Neural progenitor cell (in vitro differentiated cells): ENCODE results near the gene PLA2G2A. TPM values are rescaled to one million over a fixed set of nuclear protein-coding genes. Genes with fewer than 3 reads are reported as not detected.

Experiments used
- DNase-seq: peaks from one replicate; pipeline ENCODE4 v3.0.0-alpha.2; 2016; ENCODE audit warnings: low spot score
- H2AFZ ChIP-seq: fragments of 200-600 bp; sonication (generic); replicated peaks from 2 replicates; pipeline ENCODE4 v1.6.1; 2016; ENCODE audit warnings: antibody characterized with exemption
- H3F3A ChIP-seq: fragments of 200-600 bp; sonication (generic); 2 replicates; pipeline ENCODE4 v1.6.1; 2016; ENCODE audit warnings: antibody characterized with exemption, low read depth
- H3K27ac ChIP-seq: fragments of 200-600 bp; sonication (generic); 2 replicates; pipeline ENCODE4 v1.5.1; 2016; ENCODE audit warnings: mild to moderate bottlenecking
- H3K27me3 ChIP-seq: fragments of 200-600 bp; sonication (generic); 2 replicates; pipeline ENCODE4 v1.6.1; 2016; ENCODE audit warnings: mild to moderate bottlenecking, moderate library complexity
- H3K36me3 ChIP-seq: fragments of 200-600 bp; sonication (generic); 2 replicates; pipeline ENCODE4 v1.5.1; 2016
- H3K4me1 ChIP-seq: fragments of 200-600 bp; sonication (generic); 2 replicates; pipeline ENCODE4 v1.6.1; 2016; ENCODE audit warnings: mixed run types
- H3K4me2 ChIP-seq: fragments of 200-600 bp; sonication (generic); 2 replicates; pipeline ENCODE4 v1.6.1; 2016
- H3K4me3 ChIP-seq: fragments of 200-600 bp; sonication (generic); 2 replicates; pipeline ENCODE4 v1.5.1; 2016
- H3K79me2 ChIP-seq: fragments of 200-600 bp; sonication (generic); 2 replicates; pipeline ENCODE4 v1.6.1; 2016; ENCODE audit warnings: low read depth
- H3K9ac ChIP-seq: fragments of 200-600 bp; sonication (generic); 2 replicates; pipeline ENCODE4 v1.6.1; 2016
- H3K9me3 ChIP-seq: fragments of 200-600 bp; sonication (generic); 2 replicates; pipeline ENCODE4 v1.5.1; 2016; ENCODE audit warnings: low read depth
- H4K20me1 ChIP-seq: fragments of 200-600 bp; sonication (generic); 2 replicates; pipeline ENCODE4 v1.6.1; 2016; ENCODE audit warnings: low read depth
- H3K27ac Mint-ChIP-seq: 3 replicates; pipeline ENCODE4 v1.8.0; 2021; ENCODE audit warnings: mixed read lengths
- H3K27me3 Mint-ChIP-seq: 2 replicates; pipeline ENCODE4 v1.8.0; 2022; ENCODE audit warnings: low read depth, mild to moderate bottlenecking, inconsistent platforms, moderate library complexity, mixed read lengths; ENCODE audit not compliant: insufficient read depth
- H3K36me3 Mint-ChIP-seq: 3 replicates; pipeline ENCODE4 v1.8.0; 2021; ENCODE audit warnings: mixed read lengths
- H3K4me1 Mint-ChIP-seq: 3 replicates; pipeline ENCODE4 v1.8.0; 2021; ENCODE audit warnings: mixed read lengths
- H3K4me3 Mint-ChIP-seq: 3 replicates; pipeline ENCODE4 v1.8.0; 2021; ENCODE audit warnings: mild to moderate bottlenecking, moderate library complexity, mixed read lengths
- H3K9me3 Mint-ChIP-seq: 3 replicates; pipeline ENCODE4 v1.8.0; 2020; ENCODE audit warnings: mixed read lengths
- EZH2 ChIP-seq: fragments of 200-600 bp; sonication (generic); IDR thresholded peaks from 2 replicates; pipeline ENCODE4 v1.6.1; 2017; ENCODE audit warnings: antibody characterized with exemption, mild to moderate bottlenecking, moderate library complexity
- EZH2phosphoT487 ChIP-seq: fragments of 200-600 bp; sonication (generic); IDR thresholded peaks from 2 replicates; pipeline ENCODE4 v1.6.1; 2017; ENCODE audit warnings: antibody characterized with exemption
- total RNA-seq: library from RNA; depleted of rRNA; stranded (reverse); fragments of >200 nt; gene quantifications from 2 replicates; pipeline ENCODE4 v1.2.3, GENCODE V29; 2015; ENCODE audit warnings: low replicate concordance
- TF ChIP-seq, protein P1 (sequence below): fragments of 200-600 bp; sonication (generic); IDR thresholded peaks from 2 replicates; pipeline ENCODE4 v1.5.1; 2017; ENCODE audit warnings: antibody characterized with exemption, mild to moderate bottlenecking

Gene PLA2G2A
- total RNA-seq, 1 donor from 2014 or later = not detected

DNA sequence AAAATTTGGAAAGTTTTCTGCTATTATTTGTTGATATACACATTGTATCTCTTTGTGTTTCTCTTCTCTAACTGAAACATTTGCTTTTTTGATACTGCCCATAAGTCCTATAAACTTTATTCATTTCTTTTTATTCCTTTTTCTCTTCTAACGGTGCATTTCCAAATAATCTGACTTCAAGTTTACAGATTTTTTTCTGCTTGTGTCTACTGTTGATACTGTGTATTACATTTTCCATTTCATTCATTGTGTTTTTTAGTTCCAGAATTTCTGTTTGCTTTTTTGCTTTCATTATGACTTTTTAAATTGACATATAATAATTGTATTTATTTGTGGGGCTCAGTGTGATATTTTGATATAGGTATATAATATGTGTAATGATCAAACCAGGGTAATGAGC, 38.3 kb upstream of the PLA2G2A start:
- Histone ChIP-seq H3K79me2 (no peaks in the 10 kb centered on the region), H3K27ac (no peak overlapping the region), H3K4me2 (no peak overlapping the region), H3K9ac (no peak overlapping the region), H3K4me3 (no peak overlapping the region), H3F3A (no peaks in the 10 kb centered on the region), H3K4me1 (no peaks in the 10 kb centered on the region), H3K9me3 (peaks cover 8% of the 10 kb centered on the region), H3K27me3 (no peaks in the 10 kb centered on the region), H2AFZ (no peak overlapping the region), H3K36me3 (no peaks in the 10 kb centered on the region), H4K20me1 (no peaks in the 10 kb centered on the region)
- H3K27me3 Mint-ChIP-seq = no peaks in the 10 kb centered on the region
- no peaks in the 10 kb centered on the region for H3K36me3 Mint-ChIP-seq
- TF ChIP-seq EZH2phosphoT487 = no peak
- TF ChIP-seq, protein P1, sequence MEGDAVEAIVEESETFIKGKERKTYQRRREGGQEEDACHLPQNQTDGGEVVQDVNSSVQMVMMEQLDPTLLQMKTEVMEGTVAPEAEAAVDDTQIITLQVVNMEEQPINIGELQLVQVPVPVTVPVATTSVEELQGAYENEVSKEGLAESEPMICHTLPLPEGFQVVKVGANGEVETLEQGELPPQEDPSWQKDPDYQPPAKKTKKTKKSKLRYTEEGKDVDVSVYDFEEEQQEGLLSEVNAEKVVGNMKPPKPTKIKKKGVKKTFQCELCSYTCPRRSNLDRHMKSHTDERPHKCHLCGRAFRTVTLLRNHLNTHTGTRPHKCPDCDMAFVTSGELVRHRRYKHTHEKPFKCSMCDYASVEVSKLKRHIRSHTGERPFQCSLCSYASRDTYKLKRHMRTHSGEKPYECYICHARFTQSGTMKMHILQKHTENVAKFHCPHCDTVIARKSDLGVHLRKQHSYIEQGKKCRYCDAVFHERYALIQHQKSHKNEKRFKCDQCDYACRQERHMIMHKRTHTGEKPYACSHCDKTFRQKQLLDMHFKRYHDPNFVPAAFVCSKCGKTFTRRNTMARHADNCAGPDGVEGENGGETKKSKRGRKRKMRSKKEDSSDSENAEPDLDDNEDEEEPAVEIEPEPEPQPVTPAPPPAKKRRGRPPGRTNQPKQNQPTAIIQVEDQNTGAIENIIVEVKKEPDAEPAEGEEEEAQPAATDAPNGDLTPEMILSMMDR = no peak
- TF ChIP-seq EZH2 = no peak
- H3K27ac Mint-ChIP-seq = no peak overlapping the region
- DNase-seq = no peak
- no peak overlapping the region for H3K4me3 Mint-ChIP-seq
- no peaks in the 10 kb centered on the region for H3K4me1 Mint-ChIP-seq
- H3K9me3 Mint-ChIP-seq = peaks cover 27% of the 10 kb centered on the region

DNA sequence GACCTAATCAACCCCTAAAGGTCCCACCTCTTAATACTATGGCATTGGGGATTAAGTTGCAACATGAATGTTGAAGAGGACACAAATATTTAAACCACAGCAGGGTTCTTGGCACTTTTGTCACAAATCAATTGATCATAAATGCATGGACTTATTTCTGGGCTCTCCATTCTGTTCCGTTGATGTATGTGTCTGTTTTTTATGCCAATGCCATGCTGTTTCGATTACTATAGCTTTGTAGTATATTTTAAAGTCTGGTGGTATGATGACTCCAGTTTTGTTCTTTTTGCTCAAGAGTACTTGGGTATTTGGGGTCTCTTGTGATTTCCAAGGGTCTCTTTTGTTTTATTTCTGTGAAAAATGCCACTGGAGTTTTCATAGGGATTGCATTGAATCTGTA, 34.7 kb upstream of the PLA2G2A start:
- H3K27ac ChIP-seq = no peak overlapping the region
- TF ChIP-seq EZH2phosphoT487 = no peak
- TF ChIP-seq, protein P1 = no peak
- TF ChIP-seq EZH2 = no peak
- no peak overlapping the region for H3K9ac ChIP-seq
- peaks cover 25% of the 10 kb centered on the region for H3K9me3 Mint-ChIP-seq
- no peaks in the 10 kb centered on the region for H3K4me1 ChIP-seq
- H3K79me2 ChIP-seq = no peaks in the 10 kb centered on the region
- H3K4me3 Mint-ChIP-seq = no peak overlapping the region
- no peaks in the 10 kb centered on the region for H3K36me3 Mint-ChIP-seq
- H3K36me3 ChIP-seq = no peaks in the 10 kb centered on the region
- no peaks in the 10 kb centered on the region for H3K27me3 ChIP-seq
- H3K9me3 ChIP-seq = peaks cover 8% of the 10 kb centered on the region
- no peak overlapping the region for H2AFZ ChIP-seq
- DNase-seq = no peak
- H3K27me3 Mint-ChIP-seq = peaks cover 2% of the 10 kb centered on the region
- no peaks in the 10 kb centered on the region for H3K4me1 Mint-ChIP-seq
- H3F3A ChIP-seq = no peaks in the 10 kb centered on the region
- H3K4me3 ChIP-seq = no peak overlapping the region
- no peak overlapping the region for H3K27ac Mint-ChIP-seq
- H3K4me2 ChIP-seq = no peak overlapping the region
- no peaks in the 10 kb centered on the region for H4K20me1 ChIP-seq

DNA sequence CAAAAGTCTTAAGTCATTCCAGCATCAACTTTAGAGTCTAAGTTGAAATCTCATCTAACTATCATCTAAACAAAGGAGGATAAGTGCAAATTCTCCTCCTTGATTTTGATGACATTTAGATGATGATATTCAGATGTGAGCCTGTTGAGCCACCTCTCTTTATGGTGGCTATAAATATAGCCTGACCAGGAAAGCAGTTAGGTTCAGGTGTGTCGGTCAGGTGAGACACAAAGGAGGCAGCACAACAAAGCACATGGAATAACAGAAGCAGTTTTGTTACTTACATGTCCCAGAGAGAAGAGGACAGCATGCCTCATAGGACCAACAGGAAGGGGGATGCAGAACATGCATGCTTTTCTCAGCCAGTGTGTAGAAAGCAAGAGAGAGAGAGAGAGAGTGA, 30.6 kb upstream of the PLA2G2A start:
- H4K20me1 ChIP-seq = no peaks in the 10 kb centered on the region
- Mint-ChIP-seq H3K27ac (no peak overlapping the region), H3K4me1 (no peaks in the 10 kb centered on the region), H3K9me3 (peaks cover 13% of the 10 kb centered on the region), H3K4me3 (no peak overlapping the region), H3K27me3 (peaks cover 4% of the 10 kb centered on the region), H3K36me3 (no peaks in the 10 kb centered on the region)
- no peak for DNase-seq
- H3K4me3 ChIP-seq = no peak overlapping the region
- no peaks in the 10 kb centered on the region for H3K4me1 ChIP-seq
- H3K9ac ChIP-seq = no peak overlapping the region
- H3K9me3 ChIP-seq = peaks cover 8% of the 10 kb centered on the region
- H3F3A ChIP-seq = no peaks in the 10 kb centered on the region
- H3K27me3 ChIP-seq = no peaks in the 10 kb centered on the region
- no peak overlapping the region for H3K4me2 ChIP-seq
- no peaks in the 10 kb centered on the region for H3K79me2 ChIP-seq
- H3K36me3 ChIP-seq = no peaks in the 10 kb centered on the region
- no peak for TF ChIP-seq EZH2
- no peak for TF ChIP-seq EZH2phosphoT487
- TF ChIP-seq, protein P1 = no peak
- H3K27ac ChIP-seq = no peak overlapping the region
- no peak overlapping the region for H2AFZ ChIP-seq
